UCSD-AML1 (cell line): ENCODE measurements around the gene GRM7.

Source experiments
- DNase-seq: peaks from one replicate; lab custom pipeline; 2025; ENCODE audit not compliant: unreplicated experiment; lab: John Stamatoyannopoulos, UW

Gene GRM7

GRCh38 chr3:7144697-7145308 is 283.9 kb downstream of the GRM7 start:
- peak; percentile 8 for DNase-seq

DNA sequence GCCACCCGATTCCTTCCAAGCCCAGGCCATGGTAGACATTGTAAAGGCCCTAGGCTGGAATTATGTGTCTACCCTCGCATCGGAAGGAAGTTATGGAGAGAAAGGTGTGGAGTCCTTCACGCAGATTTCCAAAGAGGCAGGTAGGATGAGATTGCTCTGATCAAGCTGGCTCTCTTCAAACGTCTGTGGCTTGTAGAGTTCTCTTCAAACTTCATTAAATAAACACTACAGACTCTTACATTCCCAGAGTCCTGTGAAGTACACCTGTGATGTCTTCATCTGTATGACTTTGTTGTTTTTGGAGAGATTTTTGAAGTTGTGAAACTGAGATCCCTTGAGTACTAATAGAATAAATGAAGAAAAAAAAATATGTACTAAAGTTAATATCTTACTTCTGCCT is 285.6 kb downstream of the GRM7 start:
- DNase-seq, result no peak

GRCh38 chr3:7158516-7158915 is 297.6 kb downstream of the GRM7 start:
- no peak for DNase-seq

DNA sequence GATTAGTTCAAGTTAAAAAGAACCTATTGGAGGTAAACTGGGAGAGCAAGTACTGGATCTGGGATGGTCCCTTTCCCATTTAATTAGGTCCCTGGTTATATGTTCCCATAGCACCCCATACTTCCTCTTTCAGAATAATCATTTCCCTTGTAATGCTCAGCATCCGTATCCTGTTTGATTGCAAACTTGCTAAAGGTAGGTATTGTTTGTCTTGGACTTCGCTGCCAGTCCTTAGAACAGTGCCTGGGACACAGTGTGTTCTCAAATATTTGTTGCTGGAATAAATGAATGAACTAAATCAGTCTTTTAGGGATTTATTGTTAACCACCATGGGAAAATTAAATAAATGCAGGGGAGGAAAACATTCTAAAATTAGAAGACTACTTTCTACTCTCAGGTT is 299.8 kb downstream of the GRM7 start:
- no peak for DNase-seq

DNA sequence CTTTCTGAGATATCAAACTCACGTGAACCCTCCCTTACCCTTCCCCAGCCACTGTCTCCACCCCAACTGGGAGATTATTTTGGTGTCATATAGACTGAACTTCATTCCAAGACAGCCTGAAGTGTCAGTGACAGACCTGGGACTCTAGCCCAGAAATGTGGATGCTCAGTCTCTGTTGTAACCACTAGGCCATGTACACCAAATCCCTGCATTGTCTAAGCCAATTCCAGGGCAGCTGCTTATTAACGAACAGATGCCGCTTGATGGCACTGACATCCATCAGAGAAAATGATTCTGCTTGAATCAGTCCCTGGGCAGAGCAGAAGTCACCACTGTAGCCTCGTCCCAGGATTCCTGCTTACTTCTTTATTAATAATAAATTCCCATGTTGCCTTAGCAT is 305.5 kb downstream of the GRM7 start:
- DNase-seq, result no peak

DNA sequence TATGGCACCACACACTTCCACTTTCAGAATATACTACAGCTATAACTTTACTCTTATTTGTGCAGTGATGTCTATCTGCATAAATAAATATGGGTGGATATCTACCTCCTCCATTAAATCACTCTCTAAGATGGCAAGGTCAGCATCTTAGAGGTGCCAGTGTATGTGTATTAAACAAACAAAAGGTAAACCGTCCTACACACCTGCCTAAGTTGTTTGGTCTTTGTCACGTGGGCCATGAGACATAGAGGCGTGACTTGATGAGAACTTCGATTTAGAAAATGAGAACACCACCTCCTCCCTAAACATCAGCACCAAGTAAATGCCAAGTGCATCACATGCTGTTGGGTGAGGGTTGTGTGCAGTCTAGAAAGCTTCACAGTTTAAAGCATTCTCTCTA is 310.6 kb downstream of the GRM7 start:
- no peak for DNase-seq

- DNase-seq, result no peak
Measured at GRCh38 chr3:7172996-7173395, 312.1 kb downstream of the GRM7 start.

- DNase-seq, result no peak
Measured at GRCh38 chr3:7188551-7188950, 327.6 kb downstream of the GRM7 start.

GRCh38 chr3:7190095-7190494 is 329.2 kb downstream of the GRM7 start:
- DNase-seq, result no peak

- DNase-seq, result no peak
Measured at GRCh38 chr3:7193269-7193668, 332.4 kb downstream of the GRM7 start.

GRCh38 chr3:7194071-7194835 is 333.3 kb downstream of the GRM7 start:
- no peak for DNase-seq

- DNase-seq, result no peak
Measured at GRCh38 chr3:7195934-7196333, 335.0 kb downstream of the GRM7 start.

- DNase-seq, result no peak
Measured at GRCh38 chr3:7201784-7202183, 340.9 kb downstream of the GRM7 start.

- DNase-seq, result no peak
Measured at GRCh38 chr3:7203969-7204847, 343.3 kb downstream of the GRM7 start.

DNA sequence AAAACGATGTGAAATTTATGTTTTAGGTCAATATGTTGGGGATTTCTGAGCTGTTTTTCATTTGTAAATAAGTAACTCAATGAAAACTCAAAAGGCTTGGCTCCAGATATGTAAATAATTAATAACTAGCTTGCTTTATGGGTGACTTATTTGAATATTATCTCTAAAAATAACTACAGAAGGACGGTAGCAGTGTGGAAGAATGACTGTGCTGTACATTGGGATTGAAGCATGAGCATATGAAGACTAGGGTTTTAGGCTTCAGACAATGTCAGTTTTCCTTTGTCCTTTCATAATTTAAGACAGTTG is 343.9 kb downstream of the GRM7 start:
- DNase-seq, result no peak

DNA sequence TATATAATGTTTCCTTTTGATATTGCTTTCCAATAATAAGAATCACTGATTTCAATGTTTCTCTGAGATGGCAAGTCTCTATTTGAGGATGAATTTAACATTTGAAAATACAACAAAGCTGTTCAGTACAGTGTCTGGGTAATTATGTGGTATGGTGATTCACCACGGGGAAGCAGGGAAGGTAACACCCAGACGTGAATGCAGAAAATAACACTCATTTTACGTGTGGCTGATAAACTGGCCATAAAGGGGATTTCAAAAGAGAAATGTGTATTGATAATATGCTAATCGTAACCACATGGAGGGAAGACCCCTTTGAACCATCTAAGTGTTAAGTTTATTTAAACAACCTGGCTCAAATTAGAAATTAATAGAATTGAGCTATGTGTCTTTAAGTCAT is 344.6 kb downstream of the GRM7 start:
- DNase-seq, result no peak

GRCh38 chr3:7205962-7206361 is 345.0 kb downstream of the GRM7 start:
- DNase-seq, result no peak

- DNase-seq, result no peak
Measured at GRCh38 chr3:7207125-7207524, 346.2 kb downstream of the GRM7 start.

DNA sequence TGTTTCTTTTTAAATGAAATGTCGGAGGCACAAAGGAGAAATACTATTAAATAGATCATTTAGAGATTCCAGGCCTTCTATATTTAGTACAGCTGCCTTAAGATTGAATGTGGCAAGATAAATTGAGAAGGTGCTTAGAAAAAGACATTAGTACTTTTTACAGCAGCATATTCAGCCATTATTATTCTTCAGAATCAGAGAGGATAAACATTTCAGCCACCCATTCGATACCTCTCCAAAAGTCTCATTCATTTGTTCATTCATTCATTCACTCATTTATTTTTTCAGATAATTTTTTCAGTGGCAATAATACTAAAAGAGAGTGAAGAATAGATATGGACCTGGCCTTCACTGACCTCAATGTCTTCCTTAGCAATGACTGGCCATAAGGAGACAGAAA is 347.0 kb downstream of the GRM7 start:
- DNase-seq, result no peak

GRCh38 chr3:7209098-7209497 is 348.2 kb downstream of the GRM7 start:
- no peak for DNase-seq

- DNase-seq, result no peak
Measured at GRCh38 chr3:7211740-7212139, 350.8 kb downstream of the GRM7 start.

GRCh38 chr3:7215706-7216105 is 354.8 kb downstream of the GRM7 start:
- no peak for DNase-seq
